Lung (tissue), 12 donors: ENCODE measurements around the gene XYLT1. TPM values are rescaled to one million over a fixed set of nuclear protein-coding genes. Genes with fewer than 3 reads are reported as not detected.

Experiments
- ATAC-seq: fragments of 200-7000 bp; cut with Tn5 transposase; one replicate; pipeline ENCODE4 v1.9.1; 2020; ENCODE audit warnings: moderate number of reproducible peaks; ENCODE audit not compliant: insufficient read depth, low FRiP score
- DNase-seq, 3 donors: peaks; one replicate each; pipeline ENCODE4 v3.0.0-alpha.2; 2013 to 2017
- H3K27ac ChIP-seq, 2 donors: one replicate each; pipeline ENCODE4 v1.5.1; 2013; ENCODE audit warnings: mild to moderate bottlenecking in 2 of 2, moderate library complexity in 2 of 2, control low read depth in 1 of 2, inconsistent platforms in 1 of 2, low read depth in 1 of 2, low read length in 1 of 2
- H3K27me3 ChIP-seq, 3 donors: one replicate each; pipeline ENCODE4 v1.5.1; 2013; ENCODE audit warnings: low read length in 2 of 3; ENCODE audit not compliant: control insufficient read depth in 3 of 3, insufficient read depth in 3 of 3
- H3K36me3 ChIP-seq, 4 donors: one replicate each; pipeline ENCODE4 v1.5.1; 2013; ENCODE audit warnings: low read length in 4 of 4, mild to moderate bottlenecking in 1 of 4, moderate library complexity in 1 of 4; ENCODE audit not compliant: control insufficient read depth in 4 of 4, insufficient read depth in 4 of 4
- H3K4me1 ChIP-seq, 5 donors: one replicate each; pipeline ENCODE4 v1.5.1; 2013; ENCODE audit warnings: low read length in 5 of 5, mild to moderate bottlenecking in 2 of 5, moderate library complexity in 1 of 5; ENCODE audit not compliant: control insufficient read depth in 5 of 5, insufficient read depth in 5 of 5
- H3K4me3 ChIP-seq: one replicate; pipeline ENCODE4 v1.5.1; 2013; ENCODE audit warnings: mild to moderate bottlenecking, control low read depth, moderate library complexity
- H3K9ac ChIP-seq, 2 donors: one replicate each; pipeline ENCODE4 v1.5.1; 2013; ENCODE audit warnings: low read length in 2 of 2, control low read depth in 1 of 2; ENCODE audit not compliant: insufficient read depth in 1 of 2
- H3K9me3 ChIP-seq, 4 donors: one replicate each; pipeline ENCODE4 v1.5.1; 2013; ENCODE audit warnings: low read length in 3 of 4, mild to moderate bottlenecking in 1 of 4, moderate library complexity in 1 of 4; ENCODE audit not compliant: control insufficient read depth in 4 of 4, insufficient read depth in 3 of 4
- CTCF ChIP-seq: IDR thresholded peaks from 2 replicates; pipeline ENCODE4 v1.5.1; 2012; ENCODE audit warnings: mild to moderate bottlenecking; ENCODE audit errors: control extremely low read depth, extremely low read depth
- WGBS, 2 donors: extraction: QIAGEN DNeasy Blood & Tissue Kit; methylation state at CpG; one replicate each; pipeline ENCODE4 v1.1.7; 2013; 5-methylcytosine and 5-hydroxymethylcytosine counted together
- polyA plus RNA-seq, 2 donors: library from polyadenylated mRNA; stranded (reverse); fragments of 200-250 nt; gene quantifications; one replicate each; pipeline ENCODE4 v1.2.1, GENCODE V29; 2013
- total RNA-seq, 2 donors: library from RNA; depleted of rRNA in 1 of 2; stranded (reverse); fragments of >200 nt in 1 of 2; gene quantifications; one replicate each; pipeline ENCODE4 v1.2.1, GENCODE V29; 2014 to 2021
- donor health status: control.
- donor health status: control.
- donor health status: Bipolar disorder and iron deficiency.
- donor health status: healthy.
- donor health status: DM: yes; HTN: yes; CAD: no.

The XYLT1 gene
- total and polyA plus RNA-seq, 4 donors: 1.4 to 11.5 (median 6.9) TPM

- Histone ChIP-seq H3K36me3 (peaks cover 0 to 10% (median 3%) of the 10 kb centered on the region in 4 donors), H3K9me3 (no peaks in the 10 kb centered on the region), H3K4me1 (no peaks in the 10 kb centered on the region), H3K9ac (no peak overlapping the region), H3K4me3 (no peak overlapping the region), H3K27me3 (no peaks in the 10 kb centered on the region), H3K27ac (no peak overlapping the region)
- TF ChIP-seq CTCF: no peak
- ATAC-seq (no peak), DNase-seq (no peak)
- WGBS, 2 donors: 90 to 93% methylated on average over 5 of the region's 5 CpGs
Observed at GRCh38 chr16:17129971-17130370, 340.8 kb downstream of the XYLT1 start.

- no peak overlapping the region for H3K9ac ChIP-seq
- WGBS, 2 donors: 85 to 94% methylated on average over 6 of the region's 6 CpGs
- ATAC-seq (no peak), DNase-seq (peak in 2 of 3 donors; percentile 9 to 16)
- no peak overlapping the region for H3K27ac ChIP-seq
- peaks cover 0 to 11% (median 3%) of the 10 kb centered on the region in 4 donors for H3K36me3 ChIP-seq
- no peak for TF ChIP-seq CTCF
- H3K4me3 ChIP-seq: no peak overlapping the region
- no peaks in the 10 kb centered on the region for H3K27me3 ChIP-seq
- no peaks in the 10 kb centered on the region for H3K9me3 ChIP-seq
- H3K4me1 ChIP-seq: no peaks in the 10 kb centered on the region
Observed at GRCh38 chr16:17128791-17129190, 342.0 kb downstream of the XYLT1 start.

GRCh38 chr16:17126156-17126555 is 344.6 kb downstream of the XYLT1 start:
- no peaks in the 10 kb centered on the region for H3K4me1 ChIP-seq
- no peak overlapping the region for H3K27ac ChIP-seq
- H3K36me3 ChIP-seq: peaks cover 0 to 11% (median 1%) of the 10 kb centered on the region in 4 donors
- H3K9me3 ChIP-seq: no peaks in the 10 kb centered on the region
- no peak overlapping the region for H3K4me3 ChIP-seq
- no peaks in the 10 kb centered on the region for H3K27me3 ChIP-seq
- 63 to 65% methylated on average over 3 of the region's 3 CpGs for WGBS, 2 donors
- H3K9ac ChIP-seq: no peak overlapping the region
- DNase-seq (no peak), ATAC-seq (no peak)
- no peak for TF ChIP-seq CTCF

DNA sequence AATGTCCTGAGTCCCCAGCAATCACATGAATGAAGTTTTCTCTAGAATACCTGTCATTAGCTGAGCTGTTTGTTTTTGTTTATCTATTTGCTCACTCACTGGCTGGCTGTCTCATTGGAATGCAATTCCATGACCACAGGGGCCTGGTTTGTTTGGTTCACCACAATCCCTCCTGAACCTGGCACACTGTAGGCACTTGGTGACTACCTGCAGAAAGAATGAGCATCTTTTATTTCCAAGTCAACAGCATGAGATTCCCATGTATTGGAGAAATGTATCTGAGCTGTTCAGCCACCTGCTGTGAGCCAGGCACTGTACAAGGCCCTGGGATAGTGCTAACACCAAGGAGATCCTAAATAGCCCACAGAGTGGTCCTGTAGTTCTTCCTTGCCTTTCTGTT is 345.1 kb downstream of the XYLT1 start:
- no peak for ATAC-seq
- H3K4me1 ChIP-seq: no peaks in the 10 kb centered on the region

More for the DNA sequence above, 345.1 kb downstream of the XYLT1 start:
- DNase-seq: no peak
- H3K36me3 ChIP-seq: peaks cover 0 to 11% (median 1%) of the 10 kb centered on the region in 4 donors
- TF ChIP-seq CTCF: no peak
- no peaks in the 10 kb centered on the region for H3K27me3 ChIP-seq
- no peak overlapping the region for H3K9ac ChIP-seq
- no peaks in the 10 kb centered on the region for H3K9me3 ChIP-seq
- H3K4me3 ChIP-seq: no peak overlapping the region
- no peak overlapping the region for H3K27ac ChIP-seq
